Daoy (cell line): ENCODE data around the gene AJAP1. TPM values are rescaled to one million over a fixed set of nuclear protein-coding genes. Genes with fewer than 3 reads are reported as not detected.

Experiments
- DNase-seq: peaks from one replicate; pipeline ENCODE4 v3.0.0-alpha.2; 2015; ENCODE audit warnings: low read depth
- total RNA-seq: library from RNA; depleted of rRNA; stranded (reverse); fragments of >200 nt; shearing (Covaris generic); gene quantifications from 2 replicates; pipeline ENCODE4 v1.2.3, GENCODE V29; 2014

Gene AJAP1
- total RNA-seq, 1 experiment from 2014 or later = 7.0 TPM

- DNase-seq = no peak
Measured at GRCh38 chr1:4657244-4657789, 2.9 kb downstream of the AJAP1 start.

- DNase-seq = no peak
Measured at GRCh38 chr1:4657960-4658541, 3.6 kb downstream of the AJAP1 start.

- no peak for DNase-seq
Measured at GRCh38 chr1:4658643-4659628, 4.5 kb downstream of the AJAP1 start.

GRCh38 chr1:4660917-4661594 is 6.6 kb downstream of the AJAP1 start:
- no peak for DNase-seq

GRCh38 chr1:4661595-4661917 is 7.1 kb downstream of the AJAP1 start:
- no peak for DNase-seq

GRCh38 chr1:4662168-4662567 is 7.8 kb downstream of the AJAP1 start:
- DNase-seq = no peak

GRCh38 chr1:4662723-4663122 is 8.3 kb downstream of the AJAP1 start:
- DNase-seq = no peak

GRCh38 chr1:4664095-4664494 is 9.7 kb downstream of the AJAP1 start:
- DNase-seq = no peak

GRCh38 chr1:4664606-4665005 is 10.2 kb downstream of the AJAP1 start:
- no peak for DNase-seq

- DNase-seq = no peak
Measured at GRCh38 chr1:4665456-4665855, 11.0 kb downstream of the AJAP1 start.

GRCh38 chr1:4666683-4667082 is 12.3 kb downstream of the AJAP1 start:
- peak; percentile 50 for DNase-seq

GRCh38 chr1:4668743-4669700 is 14.6 kb downstream of the AJAP1 start:
- DNase-seq = no peak

GRCh38 chr1:4670265-4670664 is 15.9 kb downstream of the AJAP1 start:
- DNase-seq = no peak

- DNase-seq = no peak
Measured at GRCh38 chr1:4671828-4672227, 17.4 kb downstream of the AJAP1 start.

GRCh38 chr1:4673494-4673893 is 19.1 kb downstream of the AJAP1 start:
- DNase-seq = no peak

- DNase-seq = no peak
Measured at GRCh38 chr1:4674117-4674516, 19.7 kb downstream of the AJAP1 start.

- no peak for DNase-seq
Measured at GRCh38 chr1:4674676-4675075, 20.3 kb downstream of the AJAP1 start.

- DNase-seq = no peak
Measured at GRCh38 chr1:4675454-4676186, 21.2 kb downstream of the AJAP1 start.

GRCh38 chr1:4676253-4676652 is 21.8 kb downstream of the AJAP1 start:
- no peak for DNase-seq

- DNase-seq = no peak
Measured at GRCh38 chr1:4677608-4678007, 23.2 kb downstream of the AJAP1 start.
